ENCODE results near the gene KIF26A. TPM values are rescaled to one million over a fixed set of nuclear protein-coding genes. Genes with fewer than 3 reads are reported as not detected.

KIF26A gene
- polyA plus RNA-seq, 1 of the 3 experiments (the other 2 are of a cell fraction): 1.7 TPM

DNA sequence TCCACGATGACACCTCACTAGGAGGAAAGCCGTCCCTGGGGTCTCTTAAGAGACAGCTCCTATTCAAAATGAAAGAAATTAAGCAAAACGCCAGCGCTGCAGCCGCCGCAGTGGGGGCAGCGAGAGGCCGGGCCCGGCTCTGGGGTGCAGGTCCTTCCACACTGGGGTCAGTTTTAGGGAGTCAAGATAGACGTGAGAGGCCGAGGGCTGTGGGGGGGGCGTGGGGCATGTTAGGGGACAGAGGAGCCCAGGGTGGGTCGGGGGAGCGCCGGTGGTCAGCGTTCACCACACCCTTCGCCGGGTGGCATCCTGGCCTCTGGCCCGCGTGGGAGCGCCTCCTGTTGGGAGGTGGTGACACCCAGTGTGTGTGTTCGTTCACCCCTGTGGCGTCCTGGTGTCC, 25.7 kb downstream of the KIF26A start (continued):
- no peak for TF ChIP-seq RFX5 (IDR thresholded peaks at IDR 0.05; ENCODE audit: low read length)
- TF ChIP-seq RAD21 (IDR thresholded peaks at IDR 0.05; ENCODE audit: low read length): no peak
- TF ChIP-seq NRF1 (IDR thresholded peaks at IDR 0.05; ENCODE audit: low read depth, low read length): no peak
- TF ChIP-seq POLR2AphosphoS5 (IDR thresholded peaks at IDR 0.05; ENCODE audit: low read depth, low read length): no peak
- TF ChIP-seq, protein P1, sequence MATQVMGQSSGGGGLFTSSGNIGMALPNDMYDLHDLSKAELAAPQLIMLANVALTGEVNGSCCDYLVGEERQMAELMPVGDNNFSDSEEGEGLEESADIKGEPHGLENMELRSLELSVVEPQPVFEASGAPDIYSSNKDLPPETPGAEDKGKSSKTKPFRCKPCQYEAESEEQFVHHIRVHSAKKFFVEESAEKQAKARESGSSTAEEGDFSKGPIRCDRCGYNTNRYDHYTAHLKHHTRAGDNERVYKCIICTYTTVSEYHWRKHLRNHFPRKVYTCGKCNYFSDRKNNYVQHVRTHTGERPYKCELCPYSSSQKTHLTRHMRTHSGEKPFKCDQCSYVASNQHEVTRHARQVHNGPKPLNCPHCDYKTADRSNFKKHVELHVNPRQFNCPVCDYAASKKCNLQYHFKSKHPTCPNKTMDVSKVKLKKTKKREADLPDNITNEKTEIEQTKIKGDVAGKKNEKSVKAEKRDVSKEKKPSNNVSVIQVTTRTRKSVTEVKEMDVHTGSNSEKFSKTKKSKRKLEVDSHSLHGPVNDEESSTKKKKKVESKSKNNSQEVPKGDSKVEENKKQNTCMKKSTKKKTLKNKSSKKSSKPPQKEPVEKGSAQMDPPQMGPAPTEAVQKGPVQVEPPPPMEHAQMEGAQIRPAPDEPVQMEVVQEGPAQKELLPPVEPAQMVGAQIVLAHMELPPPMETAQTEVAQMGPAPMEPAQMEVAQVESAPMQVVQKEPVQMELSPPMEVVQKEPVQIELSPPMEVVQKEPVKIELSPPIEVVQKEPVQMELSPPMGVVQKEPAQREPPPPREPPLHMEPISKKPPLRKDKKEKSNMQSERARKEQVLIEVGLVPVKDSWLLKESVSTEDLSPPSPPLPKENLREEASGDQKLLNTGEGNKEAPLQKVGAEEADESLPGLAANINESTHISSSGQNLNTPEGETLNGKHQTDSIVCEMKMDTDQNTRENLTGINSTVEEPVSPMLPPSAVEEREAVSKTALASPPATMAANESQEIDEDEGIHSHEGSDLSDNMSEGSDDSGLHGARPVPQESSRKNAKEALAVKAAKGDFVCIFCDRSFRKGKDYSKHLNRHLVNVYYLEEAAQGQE (IDR thresholded peaks at IDR 0.05; ENCODE audit: low read depth, low read length): no peak

DNA sequence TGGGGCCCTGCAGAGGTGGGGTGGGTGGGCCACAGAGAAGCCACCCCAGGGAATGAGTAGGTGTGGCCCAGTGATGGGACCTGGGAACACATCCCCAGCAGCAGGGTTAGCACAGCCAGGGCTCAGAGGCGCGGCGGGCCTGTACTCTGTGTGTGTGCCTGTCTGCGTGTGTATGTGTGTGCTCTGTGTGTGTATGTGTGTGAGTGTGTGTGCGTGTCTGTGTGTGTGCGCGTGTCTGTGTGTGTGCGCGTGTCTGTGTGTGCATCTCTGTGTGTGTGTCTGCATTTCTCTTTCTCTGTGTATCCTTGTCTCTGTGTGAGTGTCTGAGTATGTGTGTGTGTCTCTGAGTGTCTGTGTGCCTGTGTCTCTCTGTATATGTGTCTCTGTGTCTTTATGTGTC, 26.1 kb downstream of the KIF26A start:
- Histone ChIP-seq H3K9me2 (no peaks in the 10 kb centered on the region), H3K79me2 (ENCODE audit: insufficient read depth) (no peaks in the 10 kb centered on the region), H3K9me3 (no peaks in the 10 kb centered on the region), H3K27me3 (ENCODE audit: insufficient read depth) (no peaks in the 10 kb centered on the region), H3K4me3 (ENCODE audit: low read depth in 2 of 2, low read length in 1 of 2) (no peak overlapping the region), H3K36me3 (replicated peaks in 1 of 2; ENCODE audit: control insufficient read depth in 1 of 2, insufficient read depth in 2 of 2, low read length in 1 of 2) (no peaks in the 10 kb centered on the region), H3K4me1 (ENCODE audit: control insufficient read depth in 1 of 2, insufficient read depth in 2 of 2, low read depth in 1 of 2, low read length in 1 of 2) (peaks cover 0 to 52% of the 10 kb centered on the region in 2 experiments; a peak in 1 of 4 replicates), H2AFZ (ENCODE audit: low read depth) (no peak overlapping the region), H3K4me2 (no peak overlapping the region), H3K27ac (ENCODE audit: low read depth in 2 of 2, low read length in 1 of 2) (no peak overlapping the region), H4K20me1 (ENCODE audit: insufficient read depth) (no peaks in the 10 kb centered on the region), H3K9ac (no peak overlapping the region), H3F3A (replicated peaks; ENCODE audit: insufficient read depth) (no peaks in the 10 kb centered on the region)
- WGBS (ENCODE audit: low lambda C conversion rate): 84% methylated on average over 6 of the region's 9 CpGs
- no peak for DNase-seq
- ChIA-PET POLR2A (no interaction called here), CTCF (no interaction called here)
- TF ChIP-seq, protein P2, sequence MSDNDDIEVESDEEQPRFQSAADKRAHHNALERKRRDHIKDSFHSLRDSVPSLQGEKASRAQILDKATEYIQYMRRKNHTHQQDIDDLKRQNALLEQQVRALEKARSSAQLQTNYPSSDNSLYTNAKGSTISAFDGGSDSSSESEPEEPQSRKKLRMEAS (IDR thresholded peaks at IDR 0.05; ENCODE audit: low read depth): no peak
- no peak for TF ChIP-seq NRF1 (IDR thresholded peaks at IDR 0.05; ENCODE audit: low read depth, low read length)
- no peak for TF ChIP-seq FOXJ3 (CRISPR knock-in tag; IDR thresholded peaks at IDR 0.05)
- no peak for TF ChIP-seq NFIC (IDR thresholded peaks at IDR 0.05; ENCODE audit: borderline replicate concordance)
- TF ChIP-seq SIN3A (IDR thresholded peaks at IDR 0.05; ENCODE audit: borderline replicate concordance, low read depth, low read length): no peak
- TF ChIP-seq, protein P3, sequence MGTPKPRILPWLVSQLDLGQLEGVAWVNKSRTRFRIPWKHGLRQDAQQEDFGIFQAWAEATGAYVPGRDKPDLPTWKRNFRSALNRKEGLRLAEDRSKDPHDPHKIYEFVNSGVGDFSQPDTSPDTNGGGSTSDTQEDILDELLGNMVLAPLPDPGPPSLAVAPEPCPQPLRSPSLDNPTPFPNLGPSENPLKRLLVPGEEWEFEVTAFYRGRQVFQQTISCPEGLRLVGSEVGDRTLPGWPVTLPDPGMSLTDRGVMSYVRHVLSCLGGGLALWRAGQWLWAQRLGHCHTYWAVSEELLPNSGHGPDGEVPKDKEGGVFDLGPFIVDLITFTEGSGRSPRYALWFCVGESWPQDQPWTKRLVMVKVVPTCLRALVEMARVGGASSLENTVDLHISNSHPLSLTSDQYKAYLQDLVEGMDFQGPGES (IDR thresholded peaks at IDR 0.05; ENCODE audit: low read depth, low read length): no peak
- TF ChIP-seq TEAD4 (IDR thresholded peaks at IDR 0.05; ENCODE audit: borderline replicate concordance, insufficient read depth): no peak
- no peak for TF ChIP-seq EZH2phosphoT487 (IDR thresholded peaks at IDR 0.05; ENCODE audit: borderline replicate concordance, low read depth)
- no peak for TF ChIP-seq FOSL2 (IDR thresholded peaks at IDR 0.05; ENCODE audit: borderline replicate concordance, low read depth)
- TF ChIP-seq, protein P4, sequence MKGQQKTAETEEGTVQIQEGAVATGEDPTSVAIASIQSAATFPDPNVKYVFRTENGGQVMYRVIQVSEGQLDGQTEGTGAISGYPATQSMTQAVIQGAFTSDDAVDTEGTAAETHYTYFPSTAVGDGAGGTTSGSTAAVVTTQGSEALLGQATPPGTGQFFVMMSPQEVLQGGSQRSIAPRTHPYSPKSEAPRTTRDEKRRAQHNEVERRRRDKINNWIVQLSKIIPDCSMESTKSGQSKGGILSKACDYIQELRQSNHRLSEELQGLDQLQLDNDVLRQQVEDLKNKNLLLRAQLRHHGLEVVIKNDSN (IDR thresholded peaks at IDR 0.05; ENCODE audit: borderline replicate concordance, low read depth): no peak
- TF ChIP-seq, protein P5, sequence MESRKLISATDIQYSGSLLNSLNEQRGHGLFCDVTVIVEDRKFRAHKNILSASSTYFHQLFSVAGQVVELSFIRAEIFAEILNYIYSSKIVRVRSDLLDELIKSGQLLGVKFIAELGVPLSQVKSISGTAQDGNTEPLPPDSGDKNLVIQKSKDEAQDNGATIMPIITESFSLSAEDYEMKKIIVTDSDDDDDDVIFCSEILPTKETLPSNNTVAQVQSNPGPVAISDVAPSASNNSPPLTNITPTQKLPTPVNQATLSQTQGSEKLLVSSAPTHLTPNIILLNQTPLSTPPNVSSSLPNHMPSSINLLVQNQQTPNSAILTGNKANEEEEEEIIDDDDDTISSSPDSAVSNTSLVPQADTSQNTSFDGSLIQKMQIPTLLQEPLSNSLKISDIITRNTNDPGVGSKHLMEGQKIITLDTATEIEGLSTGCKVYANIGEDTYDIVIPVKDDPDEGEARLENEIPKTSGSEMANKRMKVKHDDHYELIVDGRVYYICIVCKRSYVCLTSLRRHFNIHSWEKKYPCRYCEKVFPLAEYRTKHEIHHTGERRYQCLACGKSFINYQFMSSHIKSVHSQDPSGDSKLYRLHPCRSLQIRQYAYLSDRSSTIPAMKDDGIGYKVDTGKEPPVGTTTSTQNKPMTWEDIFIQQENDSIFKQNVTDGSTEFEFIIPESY (IDR thresholded peaks at IDR 0.05; ENCODE audit: borderline replicate concordance, low read depth): no peak
- TF ChIP-seq RCOR1 (IDR thresholded peaks at IDR 0.05; ENCODE audit: low read length): no peak
- TF ChIP-seq SMC3 (IDR thresholded peaks at IDR 0.05; ENCODE audit: low read depth, low read length): no peak
- TF ChIP-seq GABPA (IDR thresholded peaks at IDR 0.05; ENCODE audit: low read depth): no peak
- no peak for TF ChIP-seq ELF1 (IDR thresholded peaks at IDR 0.05)
- no peak for TF ChIP-seq RFX5 (IDR thresholded peaks at IDR 0.05; ENCODE audit: low read length)
- TF ChIP-seq GATA2 (CRISPR knock-in tag; IDR thresholded peaks at IDR 0.05): no peak

Measured in SK-N-SH (cell line).